Transverse colon (tissue), 4 donors: ENCODE measurements around the gene TBCA.

ENCODE experiments used
- CTCF ChIP-seq, 5 experiments: fragments of 200-600 bp in 3 of 5; fragments of 450-650 bp in 2 of 5; sonication (generic) in 3 of 5; IDR thresholded peaks; 1 replicate in 2 of 5; 2 replicates in 3 of 5; pipeline ENCODE4 v1.5.1; 2016 to 2017; ENCODE audit warnings: antibody characterized with exemption in 5 of 5, inconsistent platforms in 3 of 5, mild to moderate bottlenecking in 2 of 5, moderate library complexity in 1 of 5
- POLR2A ChIP-seq: fragments of 450-650 bp; IDR thresholded peaks from one replicate; pipeline ENCODE4 v1.6.1; 2016; ENCODE audit warnings: antibody characterized with exemption, mild to moderate bottlenecking, moderate library complexity
- POLR2AphosphoS5 ChIP-seq, 3 donors: sonication (generic); formaldehyde crosslinking; IDR thresholded peaks; one replicate each; pipeline ENCODE4 v1.6.1; 2016; ENCODE audit warnings: antibody characterized with exemption in 3 of 3

DNA sequence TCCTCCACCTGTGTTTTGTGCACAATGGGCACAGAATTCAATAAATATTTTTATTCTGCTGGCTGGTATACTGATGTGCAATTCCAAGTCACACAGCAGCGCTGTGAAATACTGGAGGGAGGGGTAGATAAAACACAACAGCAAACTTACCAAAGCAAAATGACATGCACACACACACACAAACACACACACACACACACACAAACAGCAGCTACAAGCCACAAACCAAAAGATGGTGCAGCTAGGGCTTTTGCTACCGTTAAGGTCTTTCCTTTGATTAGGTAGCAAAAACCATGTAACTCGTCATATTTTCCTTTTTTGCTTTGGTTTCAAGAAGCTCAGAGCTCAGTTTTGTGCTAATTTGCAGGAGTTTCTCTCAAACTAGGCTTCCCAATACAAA, 1.8 kb upstream of the TBCA start:
- TF ChIP-seq CTCF (IDR thresholded peaks at IDR 0.05) = no peak
- no peak for TF ChIP-seq POLR2A
- TF ChIP-seq POLR2AphosphoS5 (IDR thresholded peaks at IDR 0.05) = no peak
